ENCODE data around the gene TADA2A.

The TADA2A gene

GRCh38 chr17:37516127-37516571 lies 109.5 kb downstream of the TADA2A start:
- TF ChIP-seq MEIS1 (CRISPR knock-in tag; IDR thresholded peaks at IDR 0.05; ENCODE audit: borderline replicate concordance) = no peak
- 0 out of 2 replicates have a peak, but pooled peaks have one; percentile 19 for TF ChIP-seq IKZF3 (tag by site-specific recombination; IDR thresholded peaks at IDR 0.05)
- TF ChIP-seq ZNF184 (tag by site-specific recombination; IDR thresholded peaks at IDR 0.05) = no peak
- no peak for TF ChIP-seq ZNF843 (tag by site-specific recombination; IDR thresholded peaks at IDR 0.05)
- TF ChIP-seq ZNF747 (tag by site-specific recombination; IDR thresholded peaks at IDR 0.05) = no peak
- no peak for TF ChIP-seq ZNF785 (tag by site-specific recombination; IDR thresholded peaks at IDR 0.05)
- no peak for TF ChIP-seq ZNF341 (tag by site-specific recombination; IDR thresholded peaks at IDR 0.05; ENCODE audit: low read depth)
- no peak for TF ChIP-seq ZNF654 (tag by site-specific recombination; IDR thresholded peaks at IDR 0.05; ENCODE audit: low read depth)
- TF ChIP-seq MYNN (tag by site-specific recombination; IDR thresholded peaks at IDR 0.05; ENCODE audit: borderline replicate concordance) = peak; percentile 81
- TF ChIP-seq ZBTB48 (tag by site-specific recombination; IDR thresholded peaks at IDR 0.05) = no peak
- TF ChIP-seq REPIN1 (tag by site-specific recombination; IDR thresholded peaks at IDR 0.05; ENCODE audit: low read depth) = no peak
- no peak for TF ChIP-seq ZBTB1 (tag by site-specific recombination; IDR thresholded peaks at IDR 0.05)
- no peak for TF ChIP-seq ZBTB21 (tag by site-specific recombination; IDR thresholded peaks at IDR 0.05)
- no peak for TF ChIP-seq CTCF (tag by site-specific recombination; IDR thresholded peaks at IDR 0.05)
- no peak for TF ChIP-seq ZSCAN30 (tag by site-specific recombination; IDR thresholded peaks at IDR 0.05)
- TF ChIP-seq ZNF169 (tag by site-specific recombination; IDR thresholded peaks at IDR 0.05) = no peak
- no peak for TF ChIP-seq ZNF776 (tag by site-specific recombination; IDR thresholded peaks at IDR 0.05; ENCODE audit: borderline replicate concordance)
- TF ChIP-seq ZNF571 (tag by site-specific recombination; IDR thresholded peaks at IDR 0.05) = no peak
- TF ChIP-seq PRDM10 (tag by site-specific recombination; IDR thresholded peaks at IDR 0.05) = peak; percentile 81
- ChIA-PET CTCF (interaction anchor here (0.6 to 2.7 kb wide), 5 partner anchors 10 to 143 kb away, joined by 3 to 9 read pairs (median 4); no protein-coding TSS in a partner anchor), POLR2A (no interaction called here)
- peaks cover 7% of the 10 kb centered on the region for H3K4me1 ChIP-seq (ENCODE audit: control insufficient read depth, insufficient read depth, low read length)
- H3K36me3 ChIP-seq (ENCODE audit: control insufficient read depth in 2 of 2, insufficient read depth in 1 of 2, low read length in 2 of 2) = peaks cover 19 to 75% of the 10 kb centered on the region in 2 experiments
- no peak overlapping the region for H3K27ac ChIP-seq (ENCODE audit: extremely low read depth, low read depth, low read length)
- H3K4me3 ChIP-seq (ENCODE audit: low read depth, low read length) = no peak overlapping the region
- no peaks in the 10 kb centered on the region for H3K9me3 ChIP-seq (ENCODE audit: control insufficient read depth, insufficient read depth, low read depth, low read length)

GRCh38 chr17:37517881-37518280 lies 111.2 kb downstream of the TADA2A start:
- peaks cover 14 to 74% of the 10 kb centered on the region in 2 experiments for H3K36me3 ChIP-seq (ENCODE audit: control insufficient read depth in 2 of 2, insufficient read depth in 1 of 2, low read length in 2 of 2)

More at GRCh38 chr17:37517881-37518280, 111.2 kb downstream of the TADA2A start:
- Histone ChIP-seq H3K9me3 (ENCODE audit: control insufficient read depth, insufficient read depth, low read depth, low read length) (no peaks in the 10 kb centered on the region), H3K4me3 (ENCODE audit: low read depth, low read length) (no peak overlapping the region), H3K27ac (ENCODE audit: extremely low read depth, low read depth, low read length) (no peak overlapping the region), H3K4me1 (ENCODE audit: control insufficient read depth, insufficient read depth, low read length) (peaks cover 7% of the 10 kb centered on the region)
- ChIA-PET CTCF (interaction anchor here (1.6 kb wide), 1 partner anchor 10 kb away, joined by 8 read pairs; no protein-coding TSS in a partner anchor), POLR2A (no interaction called here)
- TF ChIP-seq ZNF529 (tag by site-specific recombination; IDR thresholded peaks at IDR 0.05; ENCODE audit: insufficient replicate concordance) (no peak), ZBTB21 (tag by site-specific recombination; IDR thresholded peaks at IDR 0.05) (no peak), ZNF521 (tag by site-specific recombination; IDR thresholded peaks at IDR 0.05) (no peak), AEBP2 (tag by site-specific recombination; IDR thresholded peaks at IDR 0.05; ENCODE audit: borderline replicate concordance) (no peak), ZNF16 (tag by site-specific recombination; IDR thresholded peaks at IDR 0.05; ENCODE audit: low read depth) (no peak), ZNF404 (tag by site-specific recombination; IDR thresholded peaks at IDR 0.05) (no peak), ZNF433 (tag by site-specific recombination; IDR thresholded peaks at IDR 0.05; ENCODE audit: low read depth) (no peak), ZNF239 (tag by site-specific recombination; IDR thresholded peaks at IDR 0.05) (no peak), ZNF133 (tag by site-specific recombination; IDR thresholded peaks at IDR 0.05) (no peak)

All from HEK293 (cell line).